Activated T-helper 2 cell treated with anti-CD3 and anti-CD28 coated beads, Interferon-gamma antibody, Interleukin-2, Interleukin-4, amounts not matched to agents 10 μg/mL and 5 μg/mL and 100 μg/mL, durations not matched to agents 14 hours and 24 hours and 36 hours (primary cell): ENCODE data around the gene HDDC2. TPM values are rescaled to one million over a fixed set of nuclear protein-coding genes. Genes with fewer than 3 reads are reported as not detected.
"Not testable (repeated sequence)": the region's sequence is repeated elsewhere in the genome, so short reads cannot be mapped to it uniquely, and the experiment has no call there.

Experiments
- DNase-seq: peaks from one replicate; pipeline ENCODE4 v3.0.0; 2021; ENCODE audit warnings: low spot score
- H3K27ac Mint-ChIP-seq: one replicate; pipeline ENCODE4 v1.8.0; 2021; ENCODE audit warnings: mixed read lengths
- H3K27me3 Mint-ChIP-seq: one replicate; pipeline ENCODE4 v1.8.0; 2021; ENCODE audit warnings: low read depth, mixed read lengths
- H3K36me3 Mint-ChIP-seq: one replicate; pipeline ENCODE4 v1.8.0; 2021; ENCODE audit warnings: low read depth, mixed read lengths
- H3K4me1 Mint-ChIP-seq: one replicate; pipeline ENCODE4 v1.8.0; 2021; ENCODE audit warnings: low read depth, mixed read lengths
- H3K4me3 Mint-ChIP-seq: one replicate; pipeline ENCODE4 v1.8.0; 2021; ENCODE audit warnings: low read depth, mild to moderate bottlenecking, moderate library complexity, mixed read lengths
- H3K9me3 Mint-ChIP-seq: one replicate; pipeline ENCODE4 v1.8.0; 2021; ENCODE audit warnings: mixed read lengths
- intact Hi-C: fragments of 100-400 bp; cut with micrococcal nuclease; formaldehyde crosslinking; loops from one replicate; pipeline ENCODE4 v1.15.1; 2023
- total RNA-seq: library from RNA; stranded (reverse); gene quantifications from 2 replicates; pipeline ENCODE4 v1.2.3, GENCODE V29; 2022

The HDDC2 gene
- total RNA-seq, 1 donor from 2014 or later, result 78.3 TPM

DNA sequence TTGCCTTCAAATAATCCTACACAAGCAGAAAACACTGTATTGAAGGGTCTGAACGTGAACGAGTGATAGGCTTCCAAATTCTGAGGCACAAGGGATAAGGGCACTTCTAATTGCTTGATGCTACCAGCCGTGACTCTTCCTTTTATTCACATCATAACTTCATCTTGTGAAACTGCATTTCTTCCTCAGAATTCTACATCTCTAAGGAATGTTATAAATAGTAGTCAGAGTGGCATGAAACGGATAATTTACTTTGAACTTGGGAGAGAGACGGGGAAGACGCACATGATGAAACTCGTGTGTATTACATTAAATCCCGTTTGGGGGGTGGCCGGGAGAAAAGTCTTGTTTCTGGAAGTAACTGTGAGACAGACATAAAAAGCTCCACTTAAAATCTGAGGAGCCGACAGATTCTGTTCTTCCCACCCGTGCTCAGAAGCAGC is 754 bp downstream of the HDDC2 start:
- H3K4me3 Mint-ChIP-seq, result peak overlapping the region; percentile 93
- no peak for DNase-seq
- peaks cover 4% of the 10 kb centered on the region for H3K9me3 Mint-ChIP-seq
- intact Hi-C loops, result loop anchor here (2.0 to 10.0 kb wide), 4 partner anchors 108 to 654 kb away; partner anchors contain the start of genes HINT3 and TPD52L1
- peaks cover 19% of the 10 kb centered on the region for H3K27me3 Mint-ChIP-seq
- peaks cover 48% of the 10 kb centered on the region for H3K36me3 Mint-ChIP-seq
- H3K27ac Mint-ChIP-seq, result peak overlapping the region; percentile 90
- peaks cover 33% of the 10 kb centered on the region for H3K4me1 Mint-ChIP-seq

DNA sequence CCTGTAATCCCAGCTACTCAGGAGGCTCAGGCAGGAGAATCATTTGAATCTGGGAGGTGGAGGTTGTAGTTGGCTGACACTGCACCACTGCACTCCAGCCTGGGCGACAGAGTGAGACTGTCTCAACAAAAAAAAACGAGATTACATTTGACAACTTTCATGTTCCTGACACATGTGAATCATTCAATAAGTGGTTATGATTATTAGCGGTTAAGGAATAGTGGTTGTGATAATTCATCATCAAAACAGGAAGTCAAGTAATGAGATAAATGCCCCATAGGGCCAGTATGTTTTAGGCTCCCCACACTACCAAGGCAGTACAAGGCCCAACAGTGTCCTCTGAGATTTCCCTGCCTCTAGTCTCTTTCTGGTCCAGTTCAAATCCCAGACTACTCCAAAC is 2.5 kb downstream of the HDDC2 start:
- Mint-ChIP-seq H3K4me1 (peaks cover 33% of the 10 kb centered on the region), H3K9me3 (peaks cover 4% of the 10 kb centered on the region), H3K4me3 (peak overlapping the region; percentile 93), H3K36me3 (peaks cover 62% of the 10 kb centered on the region), H3K27me3 (peaks cover 7% of the 10 kb centered on the region), H3K27ac (no peak overlapping the region)
- intact Hi-C loops, result no loop called here
- no peak for DNase-seq

DNA sequence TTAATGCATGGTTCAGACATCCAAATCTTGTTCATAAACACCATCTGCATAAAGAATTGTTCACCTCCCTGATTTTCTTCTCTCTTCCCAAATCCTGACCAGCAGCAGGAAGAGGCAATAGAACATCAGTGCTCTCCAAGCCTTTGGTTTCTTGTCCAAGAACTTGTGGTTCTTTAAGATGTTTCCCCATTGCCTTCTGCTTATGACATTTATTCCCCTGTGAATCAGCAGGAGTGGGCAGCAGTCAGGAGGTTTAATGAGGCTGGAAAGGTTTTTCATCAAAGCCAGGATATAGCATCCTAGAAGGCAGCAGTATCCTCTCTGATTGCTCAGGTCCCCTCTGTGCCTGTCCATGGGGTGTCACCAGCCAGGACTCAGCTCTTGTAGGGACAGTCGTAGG is 5.3 kb downstream of the HDDC2 start:
- no peak overlapping the region for H3K27ac Mint-ChIP-seq
- intact Hi-C loops, result no loop called here
- no peak overlapping the region for H3K4me3 Mint-ChIP-seq
- no peaks in the 10 kb centered on the region for H3K9me3 Mint-ChIP-seq
- peaks cover 25% of the 10 kb centered on the region for H3K4me1 Mint-ChIP-seq
- DNase-seq, result no peak
- no peaks in the 10 kb centered on the region for H3K27me3 Mint-ChIP-seq
- H3K36me3 Mint-ChIP-seq, result peaks cover 81% of the 10 kb centered on the region

GRCh38 chr6:125294925-125295324 is 6.8 kb downstream of the HDDC2 start:
- Mint-ChIP-seq H3K36me3 (peaks cover 81% of the 10 kb centered on the region), H3K4me3 (no peak overlapping the region), H3K27me3 (no peaks in the 10 kb centered on the region), H3K4me1 (peaks cover 14% of the 10 kb centered on the region), H3K27ac (no peak overlapping the region), H3K9me3 (no peaks in the 10 kb centered on the region)
- intact Hi-C loops, result no loop called here
- DNase-seq, result no peak

DNA sequence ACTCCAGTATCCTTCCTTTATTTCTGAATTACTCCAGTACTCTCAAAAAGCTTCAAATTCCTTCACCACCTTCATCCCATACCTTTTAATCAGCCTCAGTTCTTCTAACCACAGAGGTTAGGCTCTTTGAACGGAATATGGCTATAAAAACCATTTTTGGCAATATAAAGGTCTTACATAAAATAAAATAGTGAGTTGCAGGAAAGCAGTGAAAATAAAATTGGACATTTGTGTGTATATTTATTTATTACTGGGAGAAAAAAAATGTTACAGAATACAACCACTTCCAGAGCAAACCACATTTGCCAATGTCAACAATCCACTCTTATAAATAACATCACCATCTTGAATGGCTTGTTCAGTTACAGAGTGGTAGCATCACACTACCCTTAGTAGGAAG is 7.7 kb downstream of the HDDC2 start:
- H3K9me3 Mint-ChIP-seq, result no peaks in the 10 kb centered on the region
- peaks cover 6% of the 10 kb centered on the region for H3K4me1 Mint-ChIP-seq
- no peak overlapping the region for H3K4me3 Mint-ChIP-seq
- H3K27me3 Mint-ChIP-seq, result no peaks in the 10 kb centered on the region
- intact Hi-C loops, result no loop called here
- no peak for DNase-seq
- peaks cover 79% of the 10 kb centered on the region for H3K36me3 Mint-ChIP-seq
- H3K27ac Mint-ChIP-seq, result no peak overlapping the region

- Mint-ChIP-seq H3K27ac (no peak overlapping the region), H3K4me1 (peaks cover 6% of the 10 kb centered on the region)
These were observed 8.2 kb downstream of the HDDC2 start for GRCh38 chr6:125293587-125293986.

DNA sequence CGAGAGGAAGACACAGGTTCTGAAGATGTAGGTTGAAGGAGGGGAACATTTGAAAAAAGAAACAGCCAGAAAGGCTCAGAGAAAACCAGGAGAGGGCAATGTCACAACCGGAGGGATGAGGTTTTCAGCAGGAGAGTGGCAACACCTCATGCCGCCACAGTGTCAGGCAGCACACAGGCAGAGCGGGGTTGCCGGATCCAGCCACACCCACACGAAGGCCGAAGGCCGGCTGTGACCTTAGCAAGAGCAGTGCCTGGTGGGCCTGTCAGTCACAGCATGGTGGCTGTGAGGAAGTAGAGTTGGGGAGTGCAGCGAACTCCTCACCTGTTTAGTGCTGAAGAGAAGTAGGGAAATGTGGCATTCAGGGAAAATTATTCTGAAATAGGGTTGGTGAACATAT is 14.0 kb downstream of the HDDC2 start:
- H3K4me3 Mint-ChIP-seq, result no peak overlapping the region
- peaks cover 90% of the 10 kb centered on the region for H3K36me3 Mint-ChIP-seq
- H3K27ac Mint-ChIP-seq, result no peak overlapping the region
- intact Hi-C loops, result no loop called here
- peaks cover 41% of the 10 kb centered on the region for H3K9me3 Mint-ChIP-seq
- no peaks in the 10 kb centered on the region for H3K27me3 Mint-ChIP-seq
- no peak for DNase-seq
- peaks cover 5% of the 10 kb centered on the region for H3K4me1 Mint-ChIP-seq

More at GRCh38 chr6:125293587-125293986, 8.2 kb downstream of the HDDC2 start:
- DNase-seq, result no peak
- H3K36me3 Mint-ChIP-seq, result peaks cover 77% of the 10 kb centered on the region
- H3K4me3 Mint-ChIP-seq, result no peak overlapping the region
- intact Hi-C loops, result no loop called here
- H3K27me3 Mint-ChIP-seq, result no peaks in the 10 kb centered on the region
- H3K9me3 Mint-ChIP-seq, result no peaks in the 10 kb centered on the region

- Mint-ChIP-seq H3K27ac (no peak overlapping the region), H3K27me3 (no peaks in the 10 kb centered on the region), H3K9me3 (peaks cover 53% of the 10 kb centered on the region), H3K4me1 (peaks cover 12% of the 10 kb centered on the region), H3K4me3 (no peak overlapping the region), H3K36me3 (peaks cover 88% of the 10 kb centered on the region)
- intact Hi-C loops, result no loop called here
- DNase-seq, result no peak
These were observed 15.8 kb downstream of the HDDC2 start for GRCh38 chr6:125285936-125286335.

GRCh38 chr6:125285353-125285752 is 16.4 kb downstream of the HDDC2 start:
- Mint-ChIP-seq H3K27me3 (no peaks in the 10 kb centered on the region), H3K27ac (no peak overlapping the region), H3K4me3 (no peak overlapping the region), H3K9me3 (peaks cover 55% of the 10 kb centered on the region), H3K4me1 (peaks cover 12% of the 10 kb centered on the region), H3K36me3 (peaks cover 89% of the 10 kb centered on the region)
- DNase-seq, result no peak
- intact Hi-C loops, result no loop called here

- Mint-ChIP-seq H3K36me3 (peaks cover 88% of the 10 kb centered on the region), H3K9me3 (peaks cover 45% of the 10 kb centered on the region), H3K4me1 (peaks cover 21% of the 10 kb centered on the region)
- H3K4me3 Mint-ChIP-seq, H3K27ac Mint-ChIP-seq, DNase-seq, H3K27me3 Mint-ChIP-seq, intact Hi-C loops: not testable (repeated sequence)
These were observed 19.3 kb downstream of the HDDC2 start for GRCh38 chr6:125282470-125282869.

- H3K4me3 Mint-ChIP-seq, H3K27ac Mint-ChIP-seq, intact Hi-C loops, DNase-seq, H3K27me3 Mint-ChIP-seq: not testable (repeated sequence)
- peaks cover 86% of the 10 kb centered on the region for H3K36me3 Mint-ChIP-seq
- peaks cover 33% of the 10 kb centered on the region for H3K4me1 Mint-ChIP-seq
- peaks cover 35% of the 10 kb centered on the region for H3K9me3 Mint-ChIP-seq
These were observed 21.3 kb downstream of the HDDC2 start for GRCh38 chr6:125280370-125281035.

- intact Hi-C loops, result no loop called here
- no peaks in the 10 kb centered on the region for H3K27me3 Mint-ChIP-seq
- H3K4me3 Mint-ChIP-seq, result no peak overlapping the region
- peaks cover 31% of the 10 kb centered on the region for H3K9me3 Mint-ChIP-seq
- H3K4me1 Mint-ChIP-seq, result peaks cover 35% of the 10 kb centered on the region
- no peak overlapping the region for H3K27ac Mint-ChIP-seq
- DNase-seq, result no peak
- H3K36me3 Mint-ChIP-seq, result peaks cover 86% of the 10 kb centered on the region
These were observed 21.8 kb downstream of the HDDC2 start for GRCh38 chr6:125279961-125280360.

DNA sequence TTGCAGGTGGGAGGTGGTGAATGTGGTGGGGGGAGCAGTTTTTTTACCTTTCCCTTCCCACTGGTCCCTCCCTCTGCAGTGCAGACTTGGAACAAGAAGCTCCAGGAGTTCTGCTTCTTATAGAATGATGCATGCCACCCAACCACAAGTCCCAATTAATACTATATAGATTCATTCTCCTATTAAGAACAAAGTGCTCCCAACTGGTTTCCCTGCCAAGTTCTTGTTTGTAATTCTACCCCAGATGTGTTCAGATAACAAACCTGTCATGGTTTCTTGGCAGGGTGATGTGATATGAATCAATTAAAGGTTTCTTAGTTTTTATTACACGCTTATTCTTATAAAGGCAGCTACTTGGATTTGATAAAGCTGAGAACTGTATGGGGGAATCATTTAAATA is 23.9 kb downstream of the HDDC2 start:
- peaks cover 31% of the 10 kb centered on the region for H3K4me1 Mint-ChIP-seq
- H3K27me3 Mint-ChIP-seq, result no peaks in the 10 kb centered on the region
- H3K9me3 Mint-ChIP-seq, result peaks cover 15% of the 10 kb centered on the region
- no peak overlapping the region for H3K4me3 Mint-ChIP-seq
- intact Hi-C loops, result no loop called here
- DNase-seq, result no peak
- H3K36me3 Mint-ChIP-seq, result peaks cover 72% of the 10 kb centered on the region
- H3K27ac Mint-ChIP-seq, result no peak overlapping the region
